Measurements from ENCODE around the gene CYP19A1.

CYP19A1 gene

GRCh38 chr15:51325167-51325566 lies 13.2 kb downstream of the CYP19A1 start:
- DNase-seq (ENCODE audit: low read depth, low spot score) = no peak

DNA sequence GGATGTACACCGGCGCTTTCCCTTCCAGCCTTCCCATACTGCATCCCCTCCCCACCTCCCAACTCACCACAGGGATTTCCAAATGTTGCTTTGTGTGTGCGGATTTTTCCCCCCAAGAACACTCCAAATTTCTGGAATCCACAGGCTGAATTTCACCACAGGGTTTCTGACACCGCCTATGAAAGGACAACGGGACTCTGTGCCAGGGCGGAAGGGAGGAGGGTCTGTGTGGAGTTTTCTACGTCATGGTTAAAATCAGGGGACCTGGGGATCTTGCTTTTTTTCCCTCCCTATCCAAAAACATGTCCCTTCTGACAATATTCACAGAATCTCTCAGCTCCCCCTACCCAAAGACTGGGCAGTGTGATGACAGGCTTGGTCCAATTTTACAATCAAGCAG lies 14.6 kb downstream of the CYP19A1 start:
- no peak for DNase-seq (ENCODE audit: low read depth, low spot score)

- DNase-seq (ENCODE audit: low read depth, low spot score) = no peak
Observed at GRCh38 chr15:51322621-51323296, 15.6 kb downstream of the CYP19A1 start.

DNA sequence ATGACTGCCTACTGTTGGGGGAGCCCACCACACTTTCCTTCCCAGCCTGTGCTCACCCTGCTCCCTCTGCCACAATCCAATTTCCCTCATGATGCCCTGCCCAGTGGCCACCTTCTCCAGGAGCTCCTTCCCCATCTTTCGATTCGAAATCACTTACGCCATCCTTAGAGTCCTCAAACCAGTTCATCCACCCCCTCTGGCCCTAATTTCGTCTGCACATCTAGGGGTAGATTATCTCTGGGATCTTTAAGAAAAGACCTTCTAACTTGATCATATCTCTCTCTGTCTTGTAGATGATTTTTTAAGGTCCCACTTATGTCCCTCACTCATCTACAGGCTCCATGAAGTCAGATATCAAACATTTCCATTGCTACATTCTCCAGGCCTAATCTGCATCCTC lies 17.1 kb downstream of the CYP19A1 start:
- DNase-seq (ENCODE audit: low read depth, low spot score) = no peak

DNA sequence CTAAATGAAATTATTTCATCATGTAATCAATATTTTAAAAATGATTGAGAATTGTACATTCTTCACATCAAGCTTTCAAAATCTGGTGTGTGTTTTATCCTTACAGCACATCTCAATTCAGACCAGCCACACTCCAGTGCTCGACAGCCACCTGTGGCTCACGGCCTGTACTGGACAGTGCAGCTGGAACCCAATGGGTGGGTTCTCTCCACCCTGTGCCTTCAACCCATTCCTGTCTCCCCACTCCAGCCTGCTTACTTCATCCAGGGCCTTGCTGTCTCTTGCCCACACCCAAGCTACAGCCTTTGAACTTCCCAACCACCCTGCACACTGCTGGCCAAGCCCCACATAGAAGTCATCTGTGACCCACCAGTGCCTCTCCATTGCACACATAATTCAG lies 17.6 kb downstream of the CYP19A1 start:
- DNase-seq (ENCODE audit: low read depth, low spot score) = no peak

- no peak for DNase-seq (ENCODE audit: low read depth, low spot score)
Observed at GRCh38 chr15:51319539-51319938, 18.9 kb downstream of the CYP19A1 start.

- no peak for DNase-seq (ENCODE audit: low read depth, low spot score)
Observed at GRCh38 chr15:51318382-51319150, 19.8 kb downstream of the CYP19A1 start.

GRCh38 chr15:51316636-51317035 lies 21.8 kb downstream of the CYP19A1 start:
- DNase-seq (ENCODE audit: low read depth, low spot score) = no peak

DNA sequence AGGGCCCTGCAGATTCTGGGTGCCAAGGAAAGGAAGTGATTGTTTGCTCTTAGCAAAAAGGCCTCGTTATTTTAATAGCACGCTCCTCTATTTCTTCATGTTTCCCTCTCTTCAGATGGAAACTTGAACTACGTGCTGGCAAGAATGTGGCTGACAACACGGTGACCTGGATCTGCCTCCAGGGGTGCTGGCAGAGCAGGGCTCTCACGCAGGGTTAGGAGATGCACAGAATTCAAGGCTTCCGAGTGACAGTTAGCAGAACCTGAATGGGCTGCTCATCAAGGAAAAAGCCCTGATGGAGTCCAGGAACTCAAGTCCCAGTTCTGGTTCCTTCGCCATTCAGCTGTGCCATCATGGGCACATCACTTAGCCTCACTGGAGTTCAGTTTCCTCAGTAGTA lies 22.7 kb downstream of the CYP19A1 start:
- DNase-seq (ENCODE audit: low read depth, low spot score) = no peak

DNA sequence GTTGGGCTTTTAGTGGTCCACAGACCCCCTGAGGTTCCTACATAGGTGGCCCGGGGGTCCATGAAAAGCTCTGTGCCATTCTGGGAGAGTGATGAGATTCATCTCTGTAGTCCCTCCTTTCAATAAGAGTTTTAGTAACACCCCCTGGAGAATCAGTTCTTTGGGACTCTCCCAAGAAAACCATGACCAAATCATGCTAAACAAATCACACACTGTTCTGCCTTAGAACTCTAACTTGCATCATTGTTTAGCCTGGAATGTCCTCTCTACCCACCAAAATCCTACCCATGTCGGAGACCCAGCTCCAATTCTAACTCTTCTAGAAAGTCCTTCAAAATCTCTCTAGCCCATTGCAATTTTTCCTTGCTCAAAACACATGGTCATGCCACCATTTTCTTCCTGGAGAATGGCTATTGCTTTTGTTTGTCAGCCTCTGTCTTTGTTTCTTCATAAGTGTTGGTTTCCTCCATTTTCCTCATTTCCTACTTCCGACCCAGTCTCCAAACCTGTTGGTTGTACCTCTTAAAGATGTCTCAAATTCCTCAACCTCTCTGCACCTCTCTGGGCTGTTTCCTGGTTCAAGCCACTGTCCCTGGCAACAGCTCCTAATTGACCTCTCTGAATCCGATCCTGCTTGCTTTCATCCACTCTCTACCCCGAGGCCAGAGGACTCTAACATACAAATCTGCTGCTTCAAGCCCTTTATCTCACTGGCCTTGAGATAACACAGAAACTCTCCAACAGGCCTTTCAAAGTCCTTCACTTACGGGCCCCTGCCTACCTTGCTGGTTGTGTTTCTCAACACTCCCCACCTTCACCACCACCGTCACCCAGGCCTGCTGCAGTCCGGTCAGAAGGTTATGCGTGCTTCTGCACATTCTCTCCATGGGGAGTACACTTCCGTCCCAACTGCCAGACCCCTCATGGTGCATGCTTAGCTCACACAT lies 23.7 kb downstream of the CYP19A1 start:
- no peak for DNase-seq (ENCODE audit: low read depth, low spot score)

- DNase-seq (ENCODE audit: low read depth, low spot score) = no peak
Observed at GRCh38 chr15:51313644-51314280, 24.6 kb downstream of the CYP19A1 start.

DNA sequence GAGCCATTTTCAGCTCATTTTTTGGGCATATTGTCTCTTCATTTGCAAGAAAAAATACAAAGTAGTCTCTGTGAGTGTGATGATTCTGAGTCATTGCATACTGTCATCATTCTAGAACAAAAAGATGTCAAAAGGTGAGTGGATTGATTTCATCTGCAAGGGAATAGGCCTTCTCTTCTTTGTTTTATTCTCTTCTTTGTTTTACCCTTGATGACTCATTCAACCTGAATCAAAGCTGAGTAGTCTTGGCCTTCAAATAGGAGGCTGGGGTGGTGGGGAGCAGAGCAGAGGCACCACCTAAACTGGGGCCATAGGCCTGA lies 25.4 kb downstream of the CYP19A1 start:
- DNase-seq (ENCODE audit: low read depth, low spot score) = no peak

GRCh38 chr15:51312166-51313073 lies 26.0 kb downstream of the CYP19A1 start:
- no peak for DNase-seq (ENCODE audit: low read depth, low spot score)

- no peak for DNase-seq (ENCODE audit: low read depth, low spot score)
Observed at GRCh38 chr15:51311510-51311909, 26.9 kb downstream of the CYP19A1 start.

DNA sequence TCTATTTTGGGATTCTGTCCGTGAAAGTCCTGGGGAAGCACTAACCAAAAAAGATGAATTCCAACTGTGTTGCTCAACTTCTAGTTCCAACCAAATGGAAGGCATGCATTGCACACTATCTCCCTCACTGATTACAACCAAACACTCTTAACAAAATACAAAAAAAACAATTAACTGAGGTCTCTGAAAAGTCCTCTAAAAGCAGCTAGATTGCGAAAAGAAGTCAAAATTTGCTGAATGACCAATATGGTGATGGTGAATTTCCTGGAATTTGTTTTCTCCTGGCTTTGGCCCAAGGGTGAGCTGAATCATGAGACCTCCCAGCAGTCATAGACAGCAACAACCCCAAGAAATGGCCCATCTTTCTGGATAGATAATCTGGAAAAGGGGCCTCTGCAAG lies 28.3 kb downstream of the CYP19A1 start:
- DNase-seq (ENCODE audit: low read depth, low spot score) = no peak

- DNase-seq (ENCODE audit: low read depth, low spot score) = no peak
Observed at GRCh38 chr15:51307811-51308210, 30.6 kb downstream of the CYP19A1 start.

- DNase-seq (ENCODE audit: low read depth, low spot score) = no peak
Observed at GRCh38 chr15:51307325-51307724, 31.1 kb downstream of the CYP19A1 start.

DNA sequence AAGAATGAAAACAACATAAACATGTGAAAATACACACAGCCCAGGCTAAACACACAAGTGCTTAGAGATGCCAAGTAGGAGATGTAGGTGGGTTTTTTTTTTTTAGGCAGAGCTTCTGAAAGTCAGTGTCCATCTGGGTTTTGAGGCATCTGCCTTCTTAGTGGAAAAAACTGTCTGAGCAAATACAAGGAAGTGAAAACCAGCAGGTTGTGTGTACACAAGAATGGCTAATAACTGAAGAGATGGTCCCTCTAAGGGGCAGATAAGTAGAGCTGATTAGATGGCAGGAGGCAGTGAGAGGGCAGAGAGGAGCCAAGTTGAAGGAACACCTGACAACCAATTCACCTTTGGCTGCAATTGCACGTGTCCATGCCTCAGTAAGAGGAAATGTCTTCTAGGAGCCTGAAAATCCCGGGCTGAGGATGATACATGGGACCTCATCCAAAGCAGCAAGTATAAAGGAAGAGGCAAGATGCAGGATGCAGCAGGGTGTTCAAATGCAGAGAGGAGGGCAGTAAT lies 34.9 kb downstream of the CYP19A1 start:
- no peak for DNase-seq (ENCODE audit: low read depth, low spot score)

DNA sequence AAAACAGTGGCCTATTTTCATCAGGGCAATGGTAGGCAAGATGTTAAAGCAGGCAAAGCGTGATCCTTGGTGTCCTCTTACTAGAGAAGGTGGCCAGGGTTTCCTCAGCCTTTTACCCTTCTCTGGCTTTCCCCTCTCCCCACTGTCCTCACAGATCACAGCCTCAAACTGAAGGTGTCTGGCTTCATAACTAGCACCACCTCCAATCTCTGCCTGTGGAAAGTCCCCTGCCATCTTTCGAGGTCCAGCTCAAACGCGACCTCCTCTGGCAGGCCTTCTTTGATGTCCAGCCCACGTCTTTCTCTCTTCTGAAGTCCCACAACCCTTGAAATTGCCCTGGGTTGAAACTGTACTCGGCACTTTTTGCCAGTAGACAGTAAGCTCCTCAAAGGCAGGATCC lies 35.9 kb downstream of the CYP19A1 start:
- no peak for DNase-seq (ENCODE audit: low read depth, low spot score)

- no peak for DNase-seq (ENCODE audit: low read depth, low spot score)
Observed at GRCh38 chr15:51299187-51300015, 39.0 kb downstream of the CYP19A1 start.
